ENCODE data around the gene MANSC4.

The MANSC4 gene

DNA sequence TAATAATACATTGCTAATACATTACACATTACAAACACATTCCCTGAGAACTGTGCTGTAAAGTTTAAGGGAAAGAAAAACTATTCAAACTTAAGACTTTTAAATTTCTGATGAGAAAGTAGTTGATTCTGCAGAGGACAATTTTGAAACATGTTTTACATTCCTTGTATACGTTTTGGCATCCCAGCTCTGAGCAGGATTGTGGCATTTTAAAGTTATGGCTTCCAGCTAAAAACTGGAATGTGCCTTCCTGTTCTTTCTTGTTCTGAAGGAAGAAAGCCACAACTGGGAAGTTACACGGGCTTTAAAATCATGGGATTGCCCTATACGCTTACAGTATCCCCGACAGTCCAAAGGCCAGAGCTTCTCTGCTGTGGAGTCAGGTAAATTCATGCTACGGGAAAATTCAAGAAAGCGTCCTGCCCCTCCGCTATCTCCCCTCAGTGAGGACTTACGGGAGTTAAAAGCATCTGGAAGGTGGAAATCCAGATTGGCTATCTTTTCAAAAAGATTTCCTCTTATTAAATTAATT is 10.8 kb downstream of the MANSC4 start:
- DNase-seq: no peak
- TF ChIP-seq, protein P1, sequence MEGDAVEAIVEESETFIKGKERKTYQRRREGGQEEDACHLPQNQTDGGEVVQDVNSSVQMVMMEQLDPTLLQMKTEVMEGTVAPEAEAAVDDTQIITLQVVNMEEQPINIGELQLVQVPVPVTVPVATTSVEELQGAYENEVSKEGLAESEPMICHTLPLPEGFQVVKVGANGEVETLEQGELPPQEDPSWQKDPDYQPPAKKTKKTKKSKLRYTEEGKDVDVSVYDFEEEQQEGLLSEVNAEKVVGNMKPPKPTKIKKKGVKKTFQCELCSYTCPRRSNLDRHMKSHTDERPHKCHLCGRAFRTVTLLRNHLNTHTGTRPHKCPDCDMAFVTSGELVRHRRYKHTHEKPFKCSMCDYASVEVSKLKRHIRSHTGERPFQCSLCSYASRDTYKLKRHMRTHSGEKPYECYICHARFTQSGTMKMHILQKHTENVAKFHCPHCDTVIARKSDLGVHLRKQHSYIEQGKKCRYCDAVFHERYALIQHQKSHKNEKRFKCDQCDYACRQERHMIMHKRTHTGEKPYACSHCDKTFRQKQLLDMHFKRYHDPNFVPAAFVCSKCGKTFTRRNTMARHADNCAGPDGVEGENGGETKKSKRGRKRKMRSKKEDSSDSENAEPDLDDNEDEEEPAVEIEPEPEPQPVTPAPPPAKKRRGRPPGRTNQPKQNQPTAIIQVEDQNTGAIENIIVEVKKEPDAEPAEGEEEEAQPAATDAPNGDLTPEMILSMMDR (IDR thresholded peaks at IDR 0.05): no peak
- no peaks in the 10 kb centered on the region for H3K36me3 Mint-ChIP-seq (ENCODE audit: low read depth)
- H3K4me3 Mint-ChIP-seq: no peak overlapping the region
- no peak overlapping the region for H3K27ac Mint-ChIP-seq
- peaks cover 5% of the 10 kb centered on the region for H3K4me1 Mint-ChIP-seq
- no peaks in the 10 kb centered on the region for H3K9me3 Mint-ChIP-seq
- H3K27me3 Mint-ChIP-seq (ENCODE audit: low read depth, poor library complexity): no peaks in the 10 kb centered on the region

DNA sequence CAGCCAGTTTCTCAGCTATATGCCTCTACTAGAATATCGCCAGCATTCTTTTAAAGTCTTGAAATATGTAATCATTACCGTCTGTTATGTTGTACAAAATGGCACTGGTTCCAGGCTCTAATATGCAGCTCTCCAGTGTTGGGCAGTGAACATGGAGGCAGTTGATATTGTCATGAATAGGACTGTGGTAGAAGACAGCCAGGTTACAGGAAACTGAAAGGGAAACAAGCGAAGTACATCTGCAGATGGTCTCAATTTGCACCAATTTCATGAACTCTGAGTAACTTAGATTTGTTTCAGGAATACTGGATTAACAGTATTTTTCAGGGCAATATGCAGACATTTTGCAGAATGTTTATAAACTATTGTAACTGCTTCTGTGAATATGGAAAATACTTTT is 13.4 kb downstream of the MANSC4 start:
- Mint-ChIP-seq H3K27ac (no peak overlapping the region), H3K36me3 (ENCODE audit: low read depth) (no peaks in the 10 kb centered on the region), H3K27me3 (ENCODE audit: low read depth, poor library complexity) (no peaks in the 10 kb centered on the region), H3K9me3 (no peaks in the 10 kb centered on the region), H3K4me1 (peaks cover 5% of the 10 kb centered on the region), H3K4me3 (no peak overlapping the region)
- TF ChIP-seq, protein P1 (IDR thresholded peaks at IDR 0.05): no peak
- no peak for DNase-seq

DNA sequence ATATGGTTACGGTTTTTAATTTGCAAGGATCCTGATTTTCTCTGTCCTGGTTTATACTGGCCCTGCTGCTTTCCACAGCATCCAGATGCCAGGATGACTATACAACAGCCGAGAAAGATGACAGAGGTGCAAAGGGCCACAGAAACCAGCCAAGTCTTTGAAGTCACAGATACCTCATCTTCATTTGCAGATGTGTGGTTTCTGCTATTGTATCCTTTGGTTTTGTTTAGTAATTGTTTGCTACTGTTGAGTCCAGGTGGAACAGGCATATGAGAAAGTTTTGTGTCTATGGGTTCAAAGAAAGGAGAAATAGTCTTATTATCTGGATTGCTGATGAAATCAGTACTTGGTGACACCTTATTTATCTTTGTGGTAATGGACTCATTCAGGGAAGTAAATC is 17.3 kb downstream of the MANSC4 start:
- no peaks in the 10 kb centered on the region for H3K27me3 Mint-ChIP-seq (ENCODE audit: low read depth, poor library complexity)
- no peaks in the 10 kb centered on the region for H3K4me1 Mint-ChIP-seq
- H3K36me3 Mint-ChIP-seq (ENCODE audit: low read depth): no peaks in the 10 kb centered on the region
- no peak overlapping the region for H3K27ac Mint-ChIP-seq
- no peak for DNase-seq
- H3K4me3 Mint-ChIP-seq: no peak overlapping the region
- H3K9me3 Mint-ChIP-seq: no peaks in the 10 kb centered on the region
- TF ChIP-seq, protein P1 (IDR thresholded peaks at IDR 0.05): no peak

DNA sequence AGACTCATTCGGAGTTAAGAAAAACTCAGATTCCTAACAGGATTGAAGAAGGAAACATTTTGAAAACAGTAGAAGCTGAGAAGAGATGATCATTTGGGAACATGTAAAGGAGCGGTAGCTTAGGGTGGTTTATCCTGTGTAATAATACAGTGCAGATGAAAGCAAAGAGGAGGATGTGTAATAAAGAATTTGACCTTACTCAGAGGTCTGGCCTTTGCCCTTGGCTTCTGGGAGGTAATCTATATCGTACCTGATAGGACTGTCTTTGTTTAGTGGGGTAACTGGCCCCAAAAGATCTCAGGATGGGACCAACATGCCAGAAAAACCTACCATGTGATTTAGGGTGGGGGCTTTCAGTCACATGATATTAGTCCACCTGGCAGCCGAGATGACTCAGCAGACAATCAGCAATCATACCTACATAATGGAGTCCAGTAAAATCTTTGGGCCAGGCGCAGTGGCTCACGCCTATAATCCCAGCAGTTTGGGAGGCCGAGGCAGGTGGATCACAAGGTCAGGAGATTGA is 23.3 kb downstream of the MANSC4 start:
- Mint-ChIP-seq H3K36me3 (ENCODE audit: low read depth) (peaks cover 23% of the 10 kb centered on the region), H3K4me1 (peaks cover 8% of the 10 kb centered on the region), H3K4me3 (no peak overlapping the region), H3K27ac (peak overlapping the region; percentile 14), H3K27me3 (ENCODE audit: low read depth, poor library complexity) (no peaks in the 10 kb centered on the region), H3K9me3 (no peaks in the 10 kb centered on the region)
- TF ChIP-seq, protein P1 (IDR thresholded peaks at IDR 0.05): no peak
- no peak for DNase-seq

DNA sequence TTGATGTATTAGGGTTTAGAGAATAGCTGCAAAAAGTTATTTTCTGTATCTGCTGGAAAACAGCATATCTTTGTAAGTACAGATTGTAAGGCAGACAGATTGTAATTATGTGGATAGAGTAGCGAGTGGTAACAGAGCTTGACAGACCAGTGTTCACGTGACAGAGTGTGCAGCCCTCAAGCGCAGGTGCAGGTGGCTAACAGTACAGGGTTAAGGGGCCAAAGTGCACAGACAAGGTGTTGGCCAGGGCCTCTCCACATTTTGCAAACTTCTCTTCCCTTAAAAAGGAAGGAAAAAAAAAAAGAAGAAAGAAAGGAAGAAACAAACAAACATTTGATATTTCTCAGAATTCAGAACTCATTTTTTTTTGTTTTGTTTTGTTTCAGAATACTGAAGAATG is 25.2 kb downstream of the MANSC4 start:
- H3K36me3 Mint-ChIP-seq (ENCODE audit: low read depth): peaks cover 23% of the 10 kb centered on the region
- no peak overlapping the region for H3K27ac Mint-ChIP-seq
- no peak overlapping the region for H3K4me3 Mint-ChIP-seq
- TF ChIP-seq, protein P1 (IDR thresholded peaks at IDR 0.05): no peak
- H3K4me1 Mint-ChIP-seq: peaks cover 8% of the 10 kb centered on the region
- no peaks in the 10 kb centered on the region for H3K27me3 Mint-ChIP-seq (ENCODE audit: low read depth, poor library complexity)
- no peak for DNase-seq
- no peaks in the 10 kb centered on the region for H3K9me3 Mint-ChIP-seq

DNA sequence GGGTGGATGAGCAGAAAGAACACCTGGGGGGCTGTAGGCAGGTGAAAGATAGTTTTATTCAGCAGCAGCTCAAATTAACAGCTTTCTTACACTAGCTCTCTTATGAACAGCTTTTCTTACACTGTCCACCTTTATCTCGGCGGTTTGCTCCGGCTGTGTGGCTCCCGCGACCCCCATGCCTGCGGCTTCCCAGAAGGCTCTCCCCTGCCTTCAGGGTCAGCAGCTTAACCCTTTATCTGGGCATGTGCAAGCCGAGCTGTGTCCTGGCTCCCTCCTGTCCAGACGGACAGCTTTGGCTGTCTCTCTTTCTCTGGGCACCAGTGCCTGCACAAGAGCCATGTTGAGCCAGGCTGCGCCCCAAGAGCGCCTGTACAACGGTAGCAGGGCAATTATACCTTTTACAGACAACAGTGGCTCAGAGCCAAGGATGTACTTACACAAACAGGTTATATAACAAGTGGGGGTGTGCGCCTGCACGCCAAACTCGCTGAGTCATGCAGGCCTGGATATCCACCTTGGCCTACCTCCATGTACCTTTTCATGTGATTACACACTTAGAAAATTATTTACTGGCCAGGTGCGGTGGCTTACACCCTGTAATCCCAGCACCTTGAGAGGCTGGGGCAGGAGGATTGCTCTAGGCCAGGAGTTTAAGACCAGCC is 28.5 kb downstream of the MANSC4 start:
- H3K4me1 Mint-ChIP-seq: peaks cover 8% of the 10 kb centered on the region
- H3K27me3 Mint-ChIP-seq (ENCODE audit: low read depth, poor library complexity): no peaks in the 10 kb centered on the region
- TF ChIP-seq, protein P1 (IDR thresholded peaks at IDR 0.05): no peak
- no peak overlapping the region for H3K27ac Mint-ChIP-seq
- H3K4me3 Mint-ChIP-seq: no peak overlapping the region
- no peaks in the 10 kb centered on the region for H3K9me3 Mint-ChIP-seq
- DNase-seq: no peak
- peaks cover 35% of the 10 kb centered on the region for H3K36me3 Mint-ChIP-seq (ENCODE audit: low read depth)

All from nephron progenitor cell (in vitro differentiated cells).